ENCODE results near the gene FRMD6.

The FRMD6 gene

DNA sequence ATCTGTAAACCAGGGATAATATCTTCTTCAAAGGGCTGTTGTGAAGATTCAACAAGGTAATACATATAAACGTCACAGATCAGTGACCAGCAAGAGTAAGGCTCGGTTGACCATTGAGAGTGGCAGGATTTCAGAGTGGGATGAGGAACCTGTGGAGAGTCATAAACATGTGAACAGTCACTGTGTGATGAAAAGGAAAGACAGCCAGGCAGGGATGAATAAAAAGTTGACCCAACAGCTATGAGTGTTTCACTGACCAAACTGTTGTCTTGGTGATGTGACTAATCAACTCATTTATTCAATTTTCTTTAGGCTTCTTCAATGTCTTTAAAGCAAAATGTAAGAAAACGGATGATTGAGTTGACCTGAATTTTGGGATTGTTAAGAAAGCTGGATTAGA lies 8.6 kb upstream of the FRMD6 start:
- H3K4me3 Mint-ChIP-seq = no peak overlapping the region
- ATAC-seq (ENCODE audit: low read depth) = no peak

GRCh38 chr14:51644217-51644933 lies 7.3 kb upstream of the FRMD6 start:
- Mint-ChIP-seq H3K27me3 (peaks cover 7% of the 10 kb centered on the region), H3K9me3 (no peaks in the 10 kb centered on the region), H3K4me1 (no peaks in the 10 kb centered on the region), H3K27ac (peak overlapping the region; percentile 2), H3K36me3 (no peaks in the 10 kb centered on the region), H3K4me3 (no peak overlapping the region)
- ATAC-seq (ENCODE audit: low read depth) = no peak
- DNase-seq (ENCODE audit: low spot score in 2 of 2) = no peak

More for the DNA sequence above, 8.6 kb upstream of the FRMD6 start:
- H3K4me1 Mint-ChIP-seq = no peaks in the 10 kb centered on the region
- no peaks in the 10 kb centered on the region for H3K36me3 Mint-ChIP-seq
- H3K9me3 Mint-ChIP-seq = no peaks in the 10 kb centered on the region
- H3K27ac Mint-ChIP-seq = no peak overlapping the region
- H3K27me3 Mint-ChIP-seq = peaks cover 11% of the 10 kb centered on the region
- no peak for DNase-seq (ENCODE audit: low spot score in 2 of 2)

DNA sequence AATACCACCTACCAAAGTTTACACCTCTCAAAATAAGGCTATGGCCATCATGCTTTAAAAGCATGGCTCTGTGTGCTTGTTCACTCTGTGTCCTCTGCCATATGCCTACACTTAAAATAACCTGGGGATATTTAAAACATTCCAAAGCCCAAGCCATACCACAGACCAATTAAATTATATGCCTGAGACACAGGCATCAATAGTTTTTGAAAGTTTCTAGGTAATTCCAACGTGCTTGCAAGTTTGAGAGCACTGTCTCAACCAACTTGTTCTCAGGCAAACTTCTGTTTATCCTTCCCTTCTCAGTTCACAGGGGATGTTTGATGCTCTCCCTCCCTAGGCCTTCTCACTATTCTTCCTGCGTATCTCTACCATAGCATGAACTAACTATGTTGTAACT lies 3.4 kb upstream of the FRMD6 start:
- H3K4me3 Mint-ChIP-seq = no peak overlapping the region
- H3K9me3 Mint-ChIP-seq = no peaks in the 10 kb centered on the region
- H3K27me3 Mint-ChIP-seq = peaks cover 2% of the 10 kb centered on the region
- no peak for DNase-seq (ENCODE audit: low spot score in 2 of 2)
- no peaks in the 10 kb centered on the region for H3K36me3 Mint-ChIP-seq
- no peak for ATAC-seq (ENCODE audit: low read depth)
- no peaks in the 10 kb centered on the region for H3K4me1 Mint-ChIP-seq
- H3K27ac Mint-ChIP-seq = no peak overlapping the region

DNA sequence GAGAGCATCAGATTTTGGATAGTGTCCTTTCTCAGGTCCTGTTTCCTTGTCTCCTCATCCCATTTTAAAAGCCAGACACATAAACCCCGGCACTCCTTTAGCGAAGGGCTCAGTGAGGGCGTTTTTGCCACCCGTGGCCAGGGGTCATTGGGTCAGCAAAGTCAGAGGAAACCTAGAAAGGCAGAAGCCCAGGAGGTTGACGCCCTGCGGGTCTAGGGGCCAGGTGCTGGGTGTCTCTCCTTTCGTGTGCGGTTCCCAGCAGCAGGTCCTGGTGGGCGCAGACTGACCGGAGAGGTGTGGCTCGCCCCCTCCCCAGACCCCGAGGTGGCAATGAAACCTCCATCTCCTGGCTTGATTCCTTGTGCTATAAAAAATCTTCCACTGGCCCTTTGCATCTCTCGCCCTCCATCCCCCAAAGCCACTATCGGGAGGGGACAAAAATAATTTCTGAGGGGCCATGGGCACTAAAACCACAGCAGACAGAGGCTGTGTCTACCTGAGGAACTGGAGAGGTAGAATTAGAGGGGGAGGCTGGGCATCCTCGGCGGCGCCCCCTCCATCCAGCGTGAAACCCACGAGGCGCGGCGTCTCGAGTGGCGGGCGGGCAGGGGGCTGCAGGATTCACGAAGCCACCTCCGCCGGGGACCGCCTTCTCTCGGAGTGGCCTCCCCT lies 858 bp upstream of the FRMD6 start:
- Mint-ChIP-seq H3K27me3 (peaks cover 5% of the 10 kb centered on the region), H3K9me3 (no peaks in the 10 kb centered on the region), H3K4me1 (no peaks in the 10 kb centered on the region)

DNA sequence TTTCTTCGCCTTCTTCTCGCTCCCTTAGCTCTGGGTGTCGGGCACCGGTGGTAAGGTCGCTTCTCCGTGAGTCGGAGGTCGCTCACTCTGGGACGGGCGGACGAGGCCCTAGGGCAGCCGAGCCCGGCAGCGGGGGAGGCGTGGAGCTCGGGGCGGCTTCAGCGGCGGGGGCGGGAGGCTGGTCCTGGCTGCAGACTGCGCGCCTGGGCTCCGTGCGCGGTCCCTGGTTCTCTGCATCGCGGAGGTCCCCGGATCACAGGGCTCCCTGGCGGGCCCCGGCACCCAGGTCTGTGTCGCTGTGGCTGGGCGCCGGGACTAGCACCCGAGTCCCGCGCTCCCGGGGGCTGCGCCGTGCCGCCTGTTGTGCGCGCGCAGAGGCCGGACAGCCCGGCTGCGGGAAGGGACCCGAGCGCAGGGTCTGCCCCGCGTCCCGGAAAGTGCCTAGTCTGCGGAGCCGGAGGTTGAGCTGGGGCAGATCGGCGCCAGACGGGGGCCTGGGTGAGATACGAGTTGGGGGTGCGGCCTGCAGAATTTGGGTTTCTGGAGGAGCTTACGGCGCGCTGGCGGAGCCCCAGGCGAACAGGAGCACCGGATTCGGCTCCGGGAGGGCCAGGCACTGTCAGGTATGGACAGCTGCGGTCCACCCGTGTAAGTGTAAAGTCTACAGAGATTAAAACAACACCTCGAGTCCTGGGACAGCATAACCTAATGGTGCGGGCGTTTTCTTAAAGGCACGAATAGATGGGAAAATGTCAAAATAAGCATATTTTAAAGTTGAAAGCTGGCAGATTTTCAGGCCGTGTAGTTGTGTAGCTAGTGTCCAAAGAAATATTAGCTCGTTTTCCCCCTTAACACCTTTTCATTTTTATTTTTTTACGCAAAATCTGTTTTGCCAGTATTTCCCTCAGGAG lies 713 bp downstream of the FRMD6 start:
- no peaks in the 10 kb centered on the region for H3K36me3 Mint-ChIP-seq
- ATAC-seq (ENCODE audit: low read depth) (peak; percentile 32), DNase-seq (ENCODE audit: low spot score in 2 of 2) (peak in 1 of 2 donors; percentile 11)
- H3K4me3 Mint-ChIP-seq = peak overlapping the region; percentile 81
- no peak overlapping the region for H3K27ac Mint-ChIP-seq
- no peaks in the 10 kb centered on the region for H3K4me1 Mint-ChIP-seq
- peaks cover 12% of the 10 kb centered on the region for H3K27me3 Mint-ChIP-seq
- no peaks in the 10 kb centered on the region for H3K9me3 Mint-ChIP-seq

More for the DNA sequence above, 858 bp upstream of the FRMD6 start:
- Mint-ChIP-seq H3K36me3 (no peaks in the 10 kb centered on the region), H3K4me3 (peak overlapping the region; percentile 72), H3K27ac (no peak overlapping the region)
- ATAC-seq (ENCODE audit: low read depth) (no peak), DNase-seq (ENCODE audit: low spot score in 2 of 2) (no peak)

DNA sequence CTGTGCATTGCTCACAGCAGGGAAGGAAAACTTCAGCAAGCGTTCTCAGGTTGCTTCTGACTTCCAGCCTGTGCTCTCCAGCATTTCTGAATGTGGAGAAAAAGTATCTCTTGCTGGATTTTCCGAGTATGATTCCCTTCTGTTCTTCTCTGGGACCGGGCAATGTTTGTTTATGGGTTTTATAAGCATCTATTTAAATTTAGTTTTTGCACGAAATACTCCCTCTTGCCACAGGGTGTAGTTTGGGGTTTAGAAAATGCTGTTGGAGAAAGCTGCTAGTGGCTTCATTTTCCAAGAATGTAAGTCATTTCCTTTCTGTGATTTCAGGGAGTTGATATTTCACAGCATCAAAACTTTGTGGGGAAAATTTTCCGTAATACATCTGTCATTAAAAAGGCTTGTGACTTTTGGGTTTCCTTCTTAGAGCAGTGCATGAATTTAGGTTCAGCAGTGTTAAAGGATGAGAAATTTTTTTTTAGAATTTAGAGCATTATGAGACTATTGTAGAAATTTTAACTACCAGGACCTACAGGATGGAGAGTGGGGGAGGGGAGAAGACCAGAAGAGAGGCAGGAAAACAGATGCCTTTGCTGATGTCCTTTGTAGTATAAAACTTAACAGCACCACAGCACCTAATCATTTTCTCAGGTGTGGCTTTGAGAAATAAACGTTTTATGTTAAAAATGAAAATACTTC lies 1.5 kb downstream of the FRMD6 start:
- Mint-ChIP-seq H3K4me1 (no peaks in the 10 kb centered on the region), H3K9me3 (no peaks in the 10 kb centered on the region), H3K27me3 (peaks cover 15% of the 10 kb centered on the region), H3K36me3 (no peaks in the 10 kb centered on the region), H3K27ac (no peak overlapping the region), H3K4me3 (peak overlapping the region; percentile 62)
- DNase-seq (ENCODE audit: low spot score in 2 of 2) = no peak
- no peak for ATAC-seq (ENCODE audit: low read depth)

GRCh38 chr14:51653775-51654532 lies 2.2 kb downstream of the FRMD6 start:
- Mint-ChIP-seq H3K4me3 (no peak overlapping the region), H3K4me1 (no peaks in the 10 kb centered on the region), H3K27me3 (peaks cover 17% of the 10 kb centered on the region), H3K27ac (no peak overlapping the region), H3K36me3 (no peaks in the 10 kb centered on the region), H3K9me3 (no peaks in the 10 kb centered on the region)
- DNase-seq (ENCODE audit: low spot score in 2 of 2) (no peak), ATAC-seq (ENCODE audit: low read depth) (no peak)

DNA sequence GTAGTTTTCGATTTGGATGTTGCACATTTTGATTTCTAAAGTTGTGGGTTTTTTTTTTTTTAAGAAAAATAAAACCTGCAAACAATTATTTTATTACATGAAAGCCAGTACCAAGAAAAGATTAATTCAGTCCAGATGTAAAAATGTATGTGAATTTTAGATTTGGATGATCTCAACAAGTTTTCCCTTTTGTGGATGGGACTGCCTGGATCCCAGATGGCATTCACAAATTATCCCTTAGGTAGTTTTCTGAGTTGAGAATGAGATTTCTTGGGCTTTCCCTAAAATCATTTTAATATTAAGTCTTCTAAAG lies 2.8 kb downstream of the FRMD6 start:
- no peaks in the 10 kb centered on the region for H3K4me1 Mint-ChIP-seq
- DNase-seq (ENCODE audit: low spot score in 2 of 2) = no peak
- peaks cover 17% of the 10 kb centered on the region for H3K27me3 Mint-ChIP-seq
- no peak overlapping the region for H3K27ac Mint-ChIP-seq
- no peak for ATAC-seq (ENCODE audit: low read depth)
- no peaks in the 10 kb centered on the region for H3K9me3 Mint-ChIP-seq
- no peaks in the 10 kb centered on the region for H3K36me3 Mint-ChIP-seq
- H3K4me3 Mint-ChIP-seq = no peak overlapping the region

DNA sequence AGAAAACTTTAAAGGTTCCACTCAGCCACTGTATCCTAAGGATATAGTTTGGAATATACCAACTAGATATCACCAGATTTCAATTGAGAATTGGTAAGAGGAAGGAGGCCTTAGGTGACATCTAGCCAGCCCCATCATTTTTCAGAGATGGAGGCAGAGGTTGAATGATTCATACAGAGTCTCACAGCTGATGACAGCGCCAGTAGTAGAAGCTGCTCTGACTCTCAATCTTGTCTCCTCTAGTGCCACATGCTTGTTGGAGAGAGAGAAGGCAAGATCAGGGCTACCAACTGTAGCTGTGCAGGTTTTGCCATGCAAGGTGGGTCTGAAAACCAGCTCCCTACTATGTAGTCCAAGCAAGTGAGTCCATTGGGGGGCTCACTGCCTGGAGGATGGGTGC lies 6.1 kb downstream of the FRMD6 start:
- Mint-ChIP-seq H3K36me3 (no peaks in the 10 kb centered on the region), H3K27ac (no peak overlapping the region), H3K4me3 (no peak overlapping the region), H3K27me3 (peaks cover 22% of the 10 kb centered on the region), H3K4me1 (no peaks in the 10 kb centered on the region), H3K9me3 (no peaks in the 10 kb centered on the region)
- ATAC-seq (ENCODE audit: low read depth) = no peak
- DNase-seq (ENCODE audit: low spot score in 2 of 2) = no peak

DNA sequence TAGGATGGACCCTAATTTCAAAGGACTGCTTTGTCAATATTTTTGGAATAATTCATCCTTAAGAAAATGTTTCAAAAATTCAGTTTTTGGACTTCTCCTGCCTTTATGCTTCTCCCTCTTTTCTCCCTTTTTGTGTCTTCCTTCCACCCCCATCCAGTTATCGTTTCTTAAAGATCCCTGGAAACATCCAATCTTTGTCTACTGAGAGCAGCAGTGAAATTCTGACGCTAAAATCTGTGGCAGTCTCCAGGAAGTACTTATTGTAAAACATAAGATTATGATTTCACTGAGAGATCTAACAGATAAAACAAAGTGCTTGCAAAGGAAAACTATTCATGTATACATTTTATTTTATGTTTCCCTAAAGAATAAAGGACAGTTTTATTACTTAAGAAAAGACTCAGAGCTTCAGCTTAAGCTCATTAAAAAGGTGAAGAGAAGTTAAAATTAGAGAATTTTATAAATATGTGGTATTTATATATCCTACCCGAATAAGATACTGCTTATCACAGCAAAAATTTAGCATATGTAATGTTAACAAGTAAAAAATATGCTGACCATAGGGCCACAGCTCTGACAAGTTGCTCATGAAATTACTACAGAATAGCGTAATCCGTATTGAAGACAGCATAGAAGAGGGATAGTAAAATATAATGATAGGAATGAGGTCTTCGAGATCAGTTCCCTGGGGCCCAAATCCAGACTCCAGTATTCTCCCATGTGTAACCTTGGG lies 6.9 kb downstream of the FRMD6 start:
- DNase-seq (ENCODE audit: low spot score in 2 of 2) = no peak
- Mint-ChIP-seq H3K36me3 (no peaks in the 10 kb centered on the region), H3K4me3 (no peak overlapping the region)

DNA sequence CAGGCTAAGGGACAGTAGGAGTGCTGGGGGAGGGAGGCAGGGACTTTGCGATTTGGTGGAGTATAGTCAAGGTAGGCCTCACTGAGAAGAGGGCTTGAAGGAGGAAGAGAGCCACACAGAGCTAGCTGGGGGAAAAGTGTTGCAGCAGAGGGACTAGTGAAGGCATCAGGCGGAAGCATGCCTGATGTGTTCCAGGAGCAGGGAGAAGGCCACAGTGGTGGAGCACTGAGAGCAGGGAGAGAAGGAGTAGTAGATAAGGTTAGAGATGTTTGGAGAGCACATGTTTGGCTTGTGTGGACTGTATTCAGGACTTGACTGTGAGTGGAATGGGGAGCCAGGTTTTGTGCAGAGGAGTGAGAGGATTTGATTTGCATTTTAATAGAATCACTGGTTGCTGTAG lies 9.0 kb downstream of the FRMD6 start:
- H3K27me3 Mint-ChIP-seq = peaks cover 19% of the 10 kb centered on the region
- H3K4me1 Mint-ChIP-seq = no peaks in the 10 kb centered on the region
- DNase-seq (ENCODE audit: low spot score in 2 of 2) (no peak), ATAC-seq (ENCODE audit: low read depth) (no peak)
- H3K27ac Mint-ChIP-seq = no peak overlapping the region
- H3K4me3 Mint-ChIP-seq = no peak overlapping the region
- H3K36me3 Mint-ChIP-seq = peaks cover under 1% of the 10 kb centered on the region
- peaks cover 2% of the 10 kb centered on the region for H3K9me3 Mint-ChIP-seq

More for the DNA sequence above, 6.9 kb downstream of the FRMD6 start:
- H3K4me1 Mint-ChIP-seq = no peaks in the 10 kb centered on the region
- peaks cover 22% of the 10 kb centered on the region for H3K27me3 Mint-ChIP-seq
- H3K9me3 Mint-ChIP-seq = no peaks in the 10 kb centered on the region
- no peak overlapping the region for H3K27ac Mint-ChIP-seq
- no peak for ATAC-seq (ENCODE audit: low read depth)

GRCh38 chr14:51661504-51661903 lies 9.8 kb downstream of the FRMD6 start:
- H3K27ac Mint-ChIP-seq = no peak overlapping the region
- peaks cover 2% of the 10 kb centered on the region for H3K36me3 Mint-ChIP-seq
- no peak overlapping the region for H3K4me3 Mint-ChIP-seq
- ATAC-seq (ENCODE audit: low read depth) (no peak), DNase-seq (ENCODE audit: low spot score in 2 of 2) (no peak)
- H3K27me3 Mint-ChIP-seq = peaks cover 18% of the 10 kb centered on the region
- no peaks in the 10 kb centered on the region for H3K4me1 Mint-ChIP-seq
- H3K9me3 Mint-ChIP-seq = peaks cover 4% of the 10 kb centered on the region
